T-helper 2 cell treated with Interferon-gamma antibody and Interleukin-4, amounts not matched to agents 100 ng/mL and 5 ng/mL, for 36 hours (primary cell): Measurements from ENCODE around the gene DNAH14. TPM values are rescaled to one million over a fixed set of nuclear protein-coding genes. Genes with fewer than 3 reads are reported as not detected.

Source experiments
- intact Hi-C: fragments of 100-400 bp; cut with micrococcal nuclease; formaldehyde crosslinking; loops from one replicate; pipeline ENCODE4 v1.15.1; 2023
- total RNA-seq: library from RNA; stranded (reverse); gene quantifications from 2 replicates; pipeline ENCODE4 v1.2.3, GENCODE V29; 2022

The DNAH14 gene
- total RNA-seq, 1 donor from 2014 or later = 1.6 TPM

DNA sequence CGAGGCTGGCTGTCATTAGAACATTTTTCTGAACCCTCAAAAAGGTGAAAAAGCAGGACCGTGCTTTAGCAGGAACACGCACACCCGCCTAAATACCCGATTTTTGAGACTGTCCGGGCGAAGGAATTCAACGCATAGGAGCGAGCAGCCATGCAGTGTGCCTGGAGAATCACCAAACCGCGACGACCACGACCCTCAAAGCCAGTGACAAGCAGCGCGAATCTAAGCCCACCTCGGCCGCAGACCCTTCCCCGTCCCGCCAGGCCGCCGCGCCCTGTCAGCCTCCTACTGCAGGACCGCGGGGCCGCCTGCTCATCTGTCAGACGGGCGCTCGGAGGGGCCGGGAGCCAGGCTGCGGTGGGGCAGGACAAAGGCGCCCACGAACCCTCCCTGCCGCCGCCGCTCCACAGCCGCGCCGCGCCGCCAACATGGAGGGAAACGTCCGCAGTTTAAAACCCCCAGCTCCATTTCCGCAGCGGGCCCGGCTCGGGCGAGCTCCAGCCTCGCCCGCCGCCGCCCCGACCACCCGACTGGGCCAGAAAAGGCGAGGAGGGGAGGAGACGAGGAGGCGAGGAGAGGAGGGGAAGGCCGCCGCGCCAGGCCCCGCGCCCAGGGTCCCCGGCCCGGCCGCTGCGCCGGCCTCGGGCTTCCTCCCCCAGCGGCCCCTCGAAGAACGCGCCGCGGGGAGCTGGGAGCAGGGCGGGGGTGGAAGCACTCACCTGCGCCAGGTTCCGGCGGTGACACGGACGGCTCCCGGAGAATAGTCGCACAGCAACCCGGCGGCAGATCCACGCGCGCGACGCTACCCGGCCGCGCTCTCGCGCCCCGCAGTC lies 498.0 kb downstream of the DNAH14 start, which contains the start of gene LBR:
LBR (minus strand) TSS at position 804 of the 833 bp plus-strand sequence. CDS start 3,963 bp downstream, outside the sequence.
- intact Hi-C loops = loop anchor here (1.0 to 10.0 kb wide), 9 partner anchors 18 to 1277 kb away; partner anchors contain the start of genes H3-3A, PYCR2, SDE2 and SRP9

DNA sequence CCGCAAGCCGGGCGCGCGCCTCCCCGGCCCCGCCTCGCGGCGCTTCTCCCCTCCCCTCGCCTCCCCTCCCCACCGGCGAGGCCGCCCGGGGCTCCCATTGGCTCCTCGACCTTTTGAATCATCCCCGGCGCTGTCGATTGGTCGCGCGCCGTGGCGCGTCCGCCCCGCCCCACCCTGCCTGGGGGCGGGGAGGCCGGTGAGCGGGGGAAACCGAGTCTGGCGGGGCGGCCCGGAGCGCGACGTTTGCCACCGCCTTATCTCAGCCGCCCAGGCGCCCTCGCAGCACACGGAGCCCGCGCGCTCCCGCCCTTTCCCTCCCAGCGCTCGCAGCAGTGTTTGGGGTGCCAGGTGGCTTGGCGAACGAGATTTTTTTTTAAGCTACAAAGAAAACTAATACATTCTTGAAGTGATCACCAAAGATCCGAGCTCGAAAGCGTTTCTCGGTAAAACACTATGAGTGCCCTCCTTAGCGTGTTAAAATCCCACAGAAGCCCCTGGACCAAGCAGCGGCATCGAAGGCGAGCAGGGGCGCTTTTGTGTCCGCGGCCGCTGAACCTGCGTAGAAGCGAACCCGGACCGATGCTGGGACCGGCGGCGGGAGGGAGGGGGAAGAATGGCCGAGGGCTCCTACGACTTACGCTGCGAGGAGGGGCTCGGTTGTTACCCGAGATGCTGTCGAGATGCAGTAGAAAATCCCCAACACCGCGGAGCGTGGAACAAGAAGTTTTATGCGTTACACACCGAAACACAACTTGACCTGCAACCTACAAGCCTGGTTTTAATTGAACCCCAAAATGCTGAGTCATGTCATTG lies 498.8 kb downstream of the DNAH14 start:
- intact Hi-C loops = loop anchor here (5.0 to 10.0 kb wide), 7 partner anchors 349 to 1277 kb away; partner anchors contain the start of genes H3-3A, PYCR2, SDE2 and SRP9

DNA sequence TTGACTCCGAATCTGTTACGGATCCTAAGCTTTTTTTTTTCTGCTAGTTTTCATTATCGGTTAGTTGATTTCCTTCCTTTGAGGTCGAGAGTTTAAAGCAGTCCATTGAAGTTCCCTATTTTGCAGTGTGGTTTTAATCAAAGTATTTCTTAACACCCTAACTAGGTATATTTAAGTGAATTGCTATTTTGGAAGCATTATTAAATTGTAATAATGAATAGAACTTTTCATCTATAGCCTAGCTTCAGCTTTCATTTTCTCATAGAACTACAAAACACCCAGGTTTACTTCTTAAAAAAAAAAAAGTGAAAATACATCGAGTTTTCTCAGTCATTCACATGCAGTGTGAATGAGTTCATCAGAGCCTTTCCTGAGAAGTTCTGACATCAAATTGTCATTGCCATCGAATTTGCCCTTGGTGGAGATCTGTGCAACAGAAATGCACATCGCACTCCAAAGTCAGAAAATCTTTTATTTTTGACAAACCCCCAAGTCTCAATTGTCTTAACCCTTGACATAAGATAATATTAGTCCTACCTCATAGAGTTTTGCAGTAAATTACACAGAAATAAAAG lies 499.5 kb downstream of the DNAH14 start:
- intact Hi-C loops = loop anchor here (5.0 to 10.0 kb wide), 7 partner anchors 348 to 1276 kb away; partner anchors contain the start of genes H3-3A, PYCR2, SDE2 and SRP9

DNA sequence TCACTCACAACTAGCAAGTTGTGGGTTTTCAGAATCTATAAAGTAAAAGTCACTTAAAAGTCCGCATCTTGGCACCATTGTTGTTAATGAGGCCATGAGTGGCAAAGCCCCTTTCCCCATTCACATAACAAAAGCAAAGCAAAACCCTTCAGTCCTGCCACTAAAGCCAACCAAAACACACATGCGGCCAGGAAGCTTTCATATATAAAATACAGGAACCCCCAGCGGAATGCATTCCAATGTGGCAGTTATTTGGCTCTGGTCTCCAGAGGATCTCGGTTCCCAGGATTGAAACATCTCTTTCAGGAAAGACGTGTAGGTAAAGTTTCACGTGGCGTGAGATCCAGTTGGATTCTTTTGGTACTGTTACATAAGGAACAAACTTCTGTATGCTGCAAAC lies 500.8 kb downstream of the DNAH14 start:
- intact Hi-C loops = no loop called here

DNA sequence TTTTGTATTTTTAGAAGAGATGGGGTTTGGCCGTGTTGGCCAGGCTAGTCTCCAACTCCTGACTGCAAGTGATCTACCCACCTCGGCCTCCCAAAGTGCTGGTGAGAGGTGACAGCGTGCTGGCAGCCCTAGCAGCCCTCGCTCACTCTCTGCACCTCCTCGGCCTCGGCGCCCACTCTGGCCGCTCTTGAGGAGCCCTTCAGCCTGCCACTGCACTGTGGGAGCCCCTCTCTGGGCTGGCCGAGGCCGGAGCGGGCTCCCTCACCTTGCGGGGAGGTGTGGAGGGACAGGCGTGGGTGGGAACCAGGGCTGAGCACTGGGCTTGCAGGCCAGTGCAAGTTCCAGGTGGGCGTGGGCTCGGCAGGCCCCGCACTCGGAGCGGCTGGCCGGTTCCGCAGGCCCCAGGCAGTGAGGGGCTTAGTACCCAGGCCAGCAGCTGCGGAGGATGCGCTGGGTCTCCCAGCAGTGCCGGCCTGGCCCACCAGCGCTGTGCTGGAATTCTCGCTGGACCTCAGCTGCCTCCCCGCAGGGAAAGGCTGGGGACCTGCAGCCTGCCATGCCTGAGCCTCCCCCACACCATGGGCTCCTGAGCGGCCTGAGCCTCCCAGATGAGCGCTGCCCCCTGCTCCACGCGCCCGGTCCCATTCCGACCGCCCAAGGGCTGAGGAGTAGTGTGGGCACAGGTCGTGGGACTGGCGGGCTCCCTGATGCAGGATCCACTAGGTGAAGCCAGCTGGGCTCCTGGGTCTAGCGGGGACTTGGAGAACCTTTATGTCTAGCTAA lies 501.8 kb downstream of the DNAH14 start:
- intact Hi-C loops = no loop called here

DNA sequence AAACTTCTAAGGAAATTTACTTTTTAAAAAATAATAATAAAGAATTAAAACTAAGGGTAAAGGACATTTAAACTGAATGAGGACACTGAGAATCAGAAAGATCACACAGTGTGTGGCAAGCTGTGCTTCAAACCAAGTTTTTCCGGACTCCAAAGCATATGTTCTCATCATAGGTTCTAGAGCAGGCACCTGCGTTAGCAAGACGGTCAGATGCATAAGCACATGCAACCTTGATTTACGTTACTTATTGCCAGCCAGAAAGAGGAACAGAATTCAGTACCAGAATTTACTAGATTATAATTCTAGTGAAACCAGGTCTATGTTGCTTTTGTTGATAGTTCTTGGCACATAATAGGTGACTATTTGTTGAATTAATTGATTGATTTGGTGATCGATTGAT lies 504.6 kb downstream of the DNAH14 start:
- intact Hi-C loops = no loop called here

DNA sequence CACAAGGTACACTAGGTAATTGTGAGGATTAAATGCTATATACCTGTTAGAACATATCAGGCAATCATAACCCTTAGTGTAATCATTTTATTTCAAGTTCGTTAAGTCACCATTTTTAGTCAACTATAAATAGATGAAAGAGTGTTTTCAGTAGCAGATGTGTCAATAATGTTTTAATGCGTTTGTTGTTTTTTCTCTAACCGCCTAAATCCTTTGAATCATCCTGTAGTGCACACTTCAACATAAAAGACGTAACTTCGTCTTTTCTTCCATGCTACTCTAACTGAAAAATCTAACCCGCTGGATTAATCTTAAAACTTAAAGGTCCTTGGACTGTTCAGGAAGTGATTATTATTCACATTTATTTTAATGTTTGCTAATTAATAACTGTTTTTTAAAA lies 505.6 kb downstream of the DNAH14 start:
- intact Hi-C loops = no loop called here

DNA sequence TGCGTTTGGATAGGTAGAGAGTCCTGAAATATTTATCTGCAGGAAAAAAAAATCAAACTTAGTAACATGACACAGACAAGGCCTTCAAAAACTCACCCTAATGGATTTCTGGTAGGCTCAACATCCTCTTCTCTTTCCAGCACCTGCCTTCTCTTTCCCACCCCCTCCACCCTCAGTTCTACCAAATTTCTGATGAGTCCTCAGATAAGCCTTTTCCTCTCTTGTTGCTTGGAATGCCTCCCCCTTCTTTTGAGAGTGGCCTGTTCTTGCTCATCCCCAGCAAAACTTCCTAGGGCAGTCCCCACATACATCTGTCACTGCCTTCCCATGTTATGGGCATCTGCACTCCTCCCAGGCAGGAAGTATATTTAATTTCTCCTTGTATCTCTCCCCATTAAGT lies 506.0 kb downstream of the DNAH14 start:
- intact Hi-C loops = no loop called here

DNA sequence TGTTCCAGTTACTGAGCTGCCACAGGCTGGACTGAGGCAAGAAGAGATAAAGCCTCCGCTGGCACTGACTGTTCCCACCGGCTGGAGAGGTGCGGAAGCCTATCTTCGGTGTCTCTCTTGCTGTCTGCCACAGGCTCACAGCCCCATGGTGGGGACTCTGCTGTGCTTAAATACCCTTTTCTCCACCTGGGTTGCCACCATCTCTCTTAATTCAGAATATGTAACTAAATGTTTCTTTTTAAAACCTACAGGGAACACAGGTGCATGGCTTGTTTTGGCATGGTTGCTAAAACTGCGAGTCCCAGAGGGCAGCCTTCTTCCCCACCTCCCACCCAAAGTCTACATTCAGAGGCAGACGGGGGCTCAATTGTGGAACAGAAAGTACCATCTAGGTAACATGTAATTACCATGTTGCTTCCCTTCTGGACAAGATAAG lies 506.5 kb downstream of the DNAH14 start:
- intact Hi-C loops = no loop called here

DNA sequence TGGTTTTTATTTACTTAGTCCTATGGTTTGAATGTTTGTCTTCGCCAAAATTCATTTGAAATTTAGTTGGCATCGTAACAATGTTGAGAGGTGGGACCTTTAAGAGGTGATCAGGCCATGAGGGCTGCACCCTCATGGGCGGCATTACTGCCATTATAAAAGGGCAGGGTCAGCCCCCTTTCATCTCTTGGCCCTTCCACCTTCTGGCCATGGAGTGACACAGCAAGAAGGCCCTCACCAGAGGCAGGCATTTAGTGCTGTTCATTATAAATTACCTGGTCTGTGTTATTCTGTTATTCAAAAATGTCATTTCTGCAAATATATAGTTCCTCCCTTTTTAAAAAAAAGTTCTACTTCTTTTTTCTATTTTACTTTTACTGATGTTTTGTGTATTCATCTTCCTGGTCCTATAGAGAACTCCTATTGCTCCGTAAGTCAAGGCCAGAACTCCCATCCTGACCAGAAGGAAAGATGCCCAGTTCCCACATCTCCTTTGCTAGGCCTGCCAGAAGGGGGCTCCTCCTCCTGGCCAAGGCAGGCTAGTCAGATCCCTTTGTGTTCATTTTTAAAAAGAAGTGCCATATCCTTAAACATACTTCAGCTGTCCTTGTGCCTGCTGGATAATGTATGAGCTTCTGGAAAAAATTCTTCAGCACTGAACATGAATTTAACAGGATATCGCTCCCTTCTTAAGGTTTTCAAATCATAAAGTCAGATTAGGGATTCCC lies 508.4 kb downstream of the DNAH14 start:
- intact Hi-C loops = no loop called here

DNA sequence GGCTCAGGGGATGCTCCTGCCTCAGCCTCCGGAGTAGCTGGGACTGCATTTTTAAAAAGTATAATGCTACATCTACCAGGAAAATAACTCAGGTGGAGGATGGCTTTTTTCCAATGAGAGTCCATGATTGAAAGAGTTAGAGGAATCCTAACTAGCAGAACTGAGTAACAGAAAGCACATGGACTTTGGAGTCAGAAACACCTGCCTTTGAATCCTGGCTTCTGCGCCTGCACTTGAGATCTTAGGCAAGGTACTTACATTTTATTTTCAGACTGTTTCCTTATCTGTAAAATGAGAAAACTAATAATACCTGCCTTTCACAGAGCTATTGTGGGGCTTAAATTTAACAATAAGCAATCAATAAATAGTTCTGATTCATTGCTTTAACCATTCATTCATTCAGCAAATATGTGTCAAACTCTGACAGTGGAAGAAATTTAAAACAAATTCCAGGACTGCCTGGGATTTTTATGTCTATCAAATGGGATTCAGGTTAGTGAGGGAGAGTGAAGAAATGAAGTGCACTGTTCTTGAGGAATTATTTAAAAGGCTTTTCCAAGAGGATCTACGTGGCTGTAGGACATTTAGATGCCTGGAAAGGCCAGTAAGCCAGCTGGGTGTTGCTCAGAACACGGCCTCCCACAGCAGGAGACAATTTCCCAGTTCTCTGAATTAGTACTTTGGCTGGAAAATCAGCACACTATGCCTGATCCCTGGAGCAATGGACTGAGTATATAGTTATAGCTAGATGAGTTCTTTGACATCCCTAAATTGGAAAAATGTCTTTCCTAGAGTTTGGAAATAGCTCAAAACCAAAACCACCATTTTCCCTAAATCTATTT lies 511.1 kb downstream of the DNAH14 start:
- intact Hi-C loops = no loop called here

DNA sequence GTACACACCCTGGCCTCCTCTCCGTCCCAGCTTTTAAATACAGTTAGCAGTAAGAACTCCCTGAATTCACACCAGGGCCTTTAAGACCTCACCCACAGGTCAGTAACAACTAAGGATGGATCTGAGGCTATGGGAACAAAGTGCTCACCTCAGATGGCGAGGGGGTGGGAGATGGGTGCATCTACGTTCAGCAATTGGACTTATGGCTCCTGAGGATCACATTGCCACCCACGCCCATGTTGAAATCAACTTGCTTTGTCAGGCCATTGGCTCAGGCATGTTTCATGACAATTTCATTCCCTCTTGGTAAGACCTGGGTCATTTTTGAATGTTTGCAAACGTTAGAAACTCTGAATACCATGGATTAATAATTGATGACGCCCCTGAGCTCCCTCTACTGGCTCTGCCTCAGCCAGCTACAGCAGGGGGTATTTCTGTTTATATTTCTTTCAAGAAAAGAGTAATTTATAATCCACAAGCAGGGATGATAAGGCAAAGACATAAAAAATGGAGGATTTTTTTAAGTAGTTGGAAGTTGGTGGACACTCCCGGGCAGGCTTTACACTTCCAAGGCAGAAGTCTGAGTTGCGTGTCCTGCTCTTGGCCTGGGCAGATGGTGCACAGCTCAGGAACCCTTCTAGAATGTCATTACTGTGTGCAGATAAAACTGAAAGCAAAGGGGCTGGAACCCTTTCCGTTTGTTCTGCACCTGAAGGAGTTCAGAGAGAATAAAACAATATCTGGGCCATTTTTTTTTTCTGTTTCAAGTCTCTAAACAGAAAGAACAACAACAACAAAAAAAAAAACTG lies 512.0 kb downstream of the DNAH14 start:
- intact Hi-C loops = no loop called here

DNA sequence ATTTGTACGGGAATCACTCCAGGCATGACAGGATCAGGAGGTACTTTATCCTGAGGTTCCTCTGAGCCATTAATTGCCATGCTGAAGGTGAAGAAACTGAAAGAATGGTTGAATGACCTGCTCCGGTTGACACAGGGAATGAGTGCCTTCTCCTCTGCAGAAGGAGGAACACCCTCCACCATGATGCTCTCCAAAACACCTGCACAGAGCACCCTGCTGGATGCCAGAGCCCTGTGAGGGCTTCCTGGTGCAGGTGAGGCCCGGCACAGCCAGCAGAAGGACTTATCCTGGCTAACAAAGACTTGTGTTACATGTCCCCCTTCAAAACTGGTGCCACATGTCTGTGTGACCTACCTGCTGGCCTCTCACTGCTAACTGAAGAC lies 512.6 kb downstream of the DNAH14 start:
- intact Hi-C loops = no loop called here

DNA sequence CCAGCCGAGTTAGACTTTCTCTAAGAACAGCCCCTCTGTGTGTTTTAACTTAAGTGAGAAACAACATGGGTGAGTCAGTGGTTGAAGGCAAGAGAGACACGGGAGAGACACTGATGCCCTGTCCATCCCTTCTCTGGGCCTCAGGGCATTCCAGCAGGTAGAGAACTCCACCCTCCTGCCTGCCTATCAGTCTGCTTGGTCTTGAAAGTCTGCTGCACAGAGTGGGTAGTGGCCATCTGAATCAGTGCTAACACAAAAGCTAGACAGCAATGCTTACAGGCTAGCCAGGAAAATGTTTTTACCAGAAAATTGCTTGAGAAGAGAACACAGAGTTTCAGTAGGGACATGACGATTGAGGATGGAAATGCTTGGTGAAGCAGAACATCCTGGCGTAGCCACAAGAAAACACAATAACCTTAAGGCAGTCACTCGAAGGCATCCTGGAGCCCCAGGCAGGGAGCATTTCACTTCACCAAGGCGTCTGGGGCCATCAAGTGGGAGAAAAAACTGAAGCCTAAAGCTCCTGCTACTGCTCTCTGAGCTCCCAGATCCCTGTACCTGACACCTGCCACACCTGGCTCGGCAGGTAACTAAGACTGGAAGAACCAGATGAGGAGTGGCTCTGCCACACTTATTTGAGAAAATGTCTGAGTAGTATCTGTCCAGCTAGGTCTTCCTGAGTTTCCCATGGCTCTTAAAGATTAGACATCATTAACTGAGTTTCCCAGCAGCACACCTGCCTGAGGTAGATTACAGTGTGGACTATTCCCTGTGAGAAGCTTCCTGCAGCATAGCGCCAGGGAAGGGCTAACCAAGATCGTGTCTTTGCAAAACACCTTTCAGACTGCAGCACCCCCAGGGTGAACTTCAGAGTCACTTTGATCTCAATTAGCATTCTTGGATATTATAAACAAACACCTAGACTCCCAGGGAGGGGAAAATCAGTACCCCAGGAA lies 516.4 kb downstream of the DNAH14 start:
- intact Hi-C loops = loop anchor here (1.0 kb wide), 4 partner anchors 19 to 616 kb away; partner anchors contain the start of genes H3-3A and SDE2

DNA sequence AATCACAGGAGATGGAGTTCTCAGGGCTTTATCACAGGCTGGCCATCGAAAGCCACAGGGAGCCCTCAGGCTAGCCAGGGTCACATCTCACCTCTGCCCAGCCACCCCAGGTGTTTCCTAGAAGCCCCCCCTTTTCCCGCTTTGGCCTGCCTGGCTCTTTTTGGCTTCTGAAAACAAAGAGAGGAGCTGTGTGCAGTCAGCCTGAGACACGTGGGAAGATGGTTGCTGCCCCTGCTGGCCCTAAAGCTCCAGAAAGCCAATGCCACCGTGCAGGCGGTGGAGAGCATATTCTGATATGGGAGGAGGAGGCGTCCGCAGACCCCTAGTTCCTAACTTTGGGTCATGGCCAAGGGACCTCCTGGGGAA lies 517.1 kb downstream of the DNAH14 start:
- intact Hi-C loops = no loop called here

DNA sequence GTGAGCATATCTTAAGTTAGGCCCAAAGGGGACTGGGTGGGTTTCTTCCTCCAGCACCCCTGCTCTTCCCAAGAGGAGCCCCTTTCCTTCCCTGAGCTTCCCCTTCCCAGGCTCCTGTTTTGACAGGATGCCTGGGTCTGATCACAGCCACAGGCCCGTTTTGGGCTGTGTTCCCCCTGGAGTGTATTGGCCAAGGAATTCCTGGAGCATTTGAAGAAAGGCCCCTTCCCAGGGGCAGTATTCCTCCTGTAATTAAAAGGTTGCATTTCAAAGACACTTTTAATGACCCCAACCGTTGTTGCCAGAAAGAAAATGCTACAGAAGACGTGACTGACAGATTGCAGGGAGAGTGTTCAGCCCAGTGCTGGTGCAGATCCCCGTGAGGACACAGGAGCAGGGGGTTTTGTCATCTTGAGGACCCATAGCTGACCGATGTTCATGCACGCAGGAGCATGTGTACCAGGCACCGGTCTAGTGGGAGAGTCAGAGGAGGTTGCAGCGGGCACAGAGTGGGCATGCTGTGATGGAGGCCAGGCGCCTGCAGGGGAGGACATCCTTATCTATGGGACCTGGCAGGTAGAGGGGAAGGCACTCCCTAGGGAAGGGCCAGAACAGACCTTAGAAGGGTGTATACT lies 517.6 kb downstream of the DNAH14 start:
- intact Hi-C loops = no loop called here

DNA sequence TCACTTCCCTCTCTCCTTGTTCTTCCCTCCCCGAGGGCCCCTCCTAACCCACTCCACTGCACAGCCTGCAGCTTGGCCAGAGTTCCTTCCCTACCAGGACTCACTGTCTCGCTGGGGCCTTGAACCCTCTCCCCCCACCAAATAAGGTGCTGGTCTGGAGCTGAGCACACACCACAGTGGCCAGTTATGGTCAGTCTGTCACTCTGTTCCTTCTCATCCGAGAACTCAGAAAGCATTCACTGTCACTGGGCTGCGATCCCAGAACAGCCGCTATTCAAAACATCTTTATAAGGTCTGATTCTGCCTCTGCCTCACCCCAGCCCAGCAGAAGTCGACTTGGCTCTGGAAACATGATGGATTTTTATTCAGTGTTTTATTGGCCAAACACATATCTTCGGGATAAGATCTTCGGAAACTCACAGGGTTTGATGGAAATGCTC lies 518.2 kb downstream of the DNAH14 start:
- intact Hi-C loops = no loop called here
